Ammon's horn (tissue), 1 donor: ENCODE data around the gene NOX1.

Source experiments
- DNase-seq: peaks from one replicate; pipeline ENCODE4 v3.0.0-alpha.2; 2016; ENCODE audit warnings: low spot score

NOX1 gene

GRCh38 chrX:100874325-100874724 lies at the start of gene NOX1:
TSS of gene NOX1 (minus strand) at chrX:100874359. CDS start at chrX:100874139, 220 bp downstream.
- DNase-seq = no peak

GRCh38 chrX:100915562-100915961 lies 41.4 kb upstream of the NOX1 start:
- no peak for DNase-seq

GRCh38 chrX:100913111-100913510 lies 39.0 kb upstream of the NOX1 start:
- DNase-seq = no peak

GRCh38 chrX:100911731-100912130 lies 37.6 kb upstream of the NOX1 start:
- no peak for DNase-seq

GRCh38 chrX:100905620-100906019 lies 31.5 kb upstream of the NOX1 start:
- DNase-seq = no peak

GRCh38 chrX:100904433-100904832 lies 30.3 kb upstream of the NOX1 start:
- DNase-seq = no peak

GRCh38 chrX:100895365-100896075 lies 21.4 kb upstream of the NOX1 start:
- DNase-seq = no peak

DNA sequence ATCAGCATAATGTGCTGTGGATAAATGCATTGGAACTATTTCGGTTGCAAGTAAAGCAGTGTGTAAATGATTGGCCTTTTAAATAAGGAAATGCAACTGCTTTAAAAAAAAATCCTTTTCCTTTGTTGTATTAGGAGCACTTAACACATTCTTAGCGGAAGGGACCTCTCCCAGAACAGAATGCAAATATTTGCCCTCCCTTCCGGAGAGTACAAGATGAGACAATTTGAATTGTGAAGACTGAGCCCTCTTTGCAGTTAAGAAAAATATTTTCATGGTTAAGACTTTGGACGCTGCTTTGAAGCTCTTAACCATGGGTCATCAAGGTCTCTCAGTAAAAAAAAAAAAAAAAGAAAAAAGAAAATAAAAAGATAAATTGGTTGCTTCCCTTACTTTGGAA lies 9.5 kb upstream of the NOX1 start:
- DNase-seq = no peak

- DNase-seq = no peak
These were observed 6.2 kb upstream of the NOX1 start for GRCh38 chrX:100880368-100880767.

DNA sequence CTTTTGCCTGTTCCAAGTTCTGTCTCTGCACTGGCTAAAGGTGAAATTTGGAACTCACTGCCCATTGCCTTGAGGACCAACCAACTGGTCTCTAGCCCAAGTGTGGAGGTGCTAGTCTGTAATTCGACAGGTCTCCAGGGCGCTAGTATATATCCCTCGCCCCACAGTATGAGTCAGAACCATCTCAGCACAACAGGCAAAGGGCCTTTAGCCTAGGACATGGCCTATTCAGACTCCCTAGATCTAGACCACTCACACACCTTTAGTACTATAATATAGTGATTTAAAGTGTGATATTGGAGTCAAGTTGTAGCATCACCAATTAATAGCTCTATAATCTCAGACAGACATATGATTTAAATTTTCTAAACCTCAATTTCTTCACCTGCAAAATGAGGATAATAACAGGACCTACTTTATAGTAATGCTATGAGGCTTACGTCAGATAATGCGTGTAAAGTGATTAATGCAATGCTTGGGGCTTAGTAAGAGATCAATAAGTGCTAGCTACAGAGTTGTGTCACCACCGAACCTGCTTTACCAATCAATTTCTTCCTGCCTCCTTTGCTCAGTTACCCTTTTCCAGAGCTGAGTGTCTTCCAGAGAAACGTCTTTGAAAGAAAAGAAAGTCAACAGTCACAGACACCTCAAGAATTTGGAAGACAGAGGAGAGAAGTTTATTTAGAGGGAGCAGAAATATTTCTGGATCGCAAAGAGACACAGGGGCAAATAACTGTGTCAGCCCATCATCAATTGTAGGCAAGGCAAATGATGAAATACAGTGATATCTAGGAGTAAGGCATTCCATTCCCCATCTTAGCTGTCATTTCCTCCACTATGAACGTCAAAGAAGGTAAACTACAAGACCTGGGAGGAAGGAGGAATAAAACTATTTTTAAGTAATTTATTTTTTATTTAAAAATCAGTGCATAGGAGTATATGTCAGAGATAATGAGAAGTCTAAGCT lies 2.3 kb downstream of the NOX1 start:
- no peak for DNase-seq

DNA sequence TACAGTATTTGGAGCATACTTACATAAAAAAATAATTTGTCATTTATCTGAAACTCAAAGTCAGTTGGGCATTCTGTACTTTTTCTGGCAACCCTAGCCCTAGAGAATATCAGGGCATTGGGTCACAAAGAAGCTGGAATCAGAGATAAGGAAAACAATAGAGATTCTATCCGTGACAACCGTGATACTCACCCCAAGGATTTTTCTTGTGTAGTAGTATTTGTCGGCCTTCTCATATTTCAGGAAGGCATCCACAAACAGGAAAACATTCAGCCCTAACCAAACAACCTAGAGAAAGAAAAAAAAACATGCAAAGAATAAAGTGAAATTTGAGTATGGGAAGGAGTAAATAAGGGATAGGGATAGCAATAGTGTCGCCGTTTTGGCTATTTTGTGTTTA lies 3.6 kb downstream of the NOX1 start:
- DNase-seq = no peak

DNA sequence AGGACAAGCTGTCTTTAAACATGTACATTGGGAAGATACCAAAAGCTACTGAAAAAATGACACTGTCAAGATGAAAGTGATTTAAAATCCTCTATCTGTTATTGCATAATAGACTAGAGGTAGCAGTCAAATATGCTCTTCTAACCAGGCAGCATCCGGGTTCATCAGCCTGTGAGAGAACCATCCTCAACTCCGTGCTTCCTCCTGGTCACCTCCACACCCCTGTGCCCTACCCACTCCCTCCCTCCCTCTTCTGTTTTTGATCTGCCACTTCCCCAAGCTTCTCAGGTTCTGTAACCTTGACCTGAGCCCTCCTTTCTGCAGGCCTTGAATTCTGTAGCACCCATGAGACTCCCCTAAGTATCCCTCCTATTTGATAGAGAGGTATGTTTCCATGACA lies 5.9 kb downstream of the NOX1 start:
- no peak for DNase-seq

DNA sequence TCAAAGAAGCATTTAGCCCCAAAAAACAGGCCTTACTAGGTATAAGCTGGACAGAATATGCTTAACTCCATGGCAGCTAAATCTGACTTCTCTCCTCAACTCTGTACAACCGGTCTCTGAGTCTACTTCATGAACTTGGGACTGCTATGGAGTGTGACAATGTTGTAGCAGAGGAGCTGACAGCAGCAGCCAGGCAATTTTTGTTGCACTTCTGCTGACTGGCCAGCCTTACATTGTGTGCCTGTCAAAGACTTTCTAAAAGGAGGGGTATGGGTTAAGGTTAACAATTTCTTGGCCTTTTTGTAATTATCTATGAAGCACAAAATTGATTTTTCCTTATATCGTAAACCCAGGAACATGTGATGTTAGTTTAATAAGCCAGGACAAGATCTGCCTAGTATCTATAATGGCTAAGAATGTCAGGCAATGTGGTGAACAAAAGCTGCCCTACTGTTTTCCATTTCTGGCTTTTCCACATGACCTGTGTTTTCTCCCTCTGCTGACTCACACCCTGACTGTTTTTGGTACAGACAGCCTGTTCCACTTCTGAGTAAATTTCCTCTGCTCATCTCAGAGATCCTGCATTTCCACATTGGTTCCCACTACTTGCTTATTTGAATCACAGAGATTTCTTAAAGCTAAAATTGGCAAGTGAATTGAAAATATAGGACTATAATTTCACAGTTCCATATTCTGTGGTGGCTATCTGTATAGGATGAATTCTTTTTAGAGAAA lies 9.3 kb downstream of the NOX1 start:
- DNase-seq = peak; percentile 25

DNA sequence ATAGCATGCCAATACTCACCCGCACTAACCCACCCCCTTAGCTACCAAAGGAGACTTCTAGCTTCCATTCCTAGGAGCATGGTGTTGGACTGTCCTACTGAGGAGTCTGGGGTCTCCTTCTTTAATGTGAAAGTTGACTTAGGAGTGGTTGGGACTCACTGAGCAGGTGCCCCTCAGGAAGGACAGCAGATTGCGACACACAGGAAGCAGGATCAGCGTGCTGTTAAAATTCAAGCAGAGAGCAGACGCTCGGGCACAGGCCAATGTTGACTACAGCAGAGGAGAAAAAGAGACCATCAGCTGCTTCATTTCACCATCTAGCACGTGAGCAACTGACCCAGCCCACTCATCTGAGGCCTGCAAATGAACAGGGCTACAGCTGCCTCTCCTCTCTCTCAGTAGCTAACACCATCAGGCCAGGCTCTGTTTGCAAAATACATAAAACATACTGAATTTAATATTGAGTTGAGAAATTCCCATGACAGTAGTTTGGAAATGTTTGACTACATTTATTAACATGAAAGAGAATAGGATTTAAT lies 10.8 kb downstream of the NOX1 start:
- no peak for DNase-seq

DNA sequence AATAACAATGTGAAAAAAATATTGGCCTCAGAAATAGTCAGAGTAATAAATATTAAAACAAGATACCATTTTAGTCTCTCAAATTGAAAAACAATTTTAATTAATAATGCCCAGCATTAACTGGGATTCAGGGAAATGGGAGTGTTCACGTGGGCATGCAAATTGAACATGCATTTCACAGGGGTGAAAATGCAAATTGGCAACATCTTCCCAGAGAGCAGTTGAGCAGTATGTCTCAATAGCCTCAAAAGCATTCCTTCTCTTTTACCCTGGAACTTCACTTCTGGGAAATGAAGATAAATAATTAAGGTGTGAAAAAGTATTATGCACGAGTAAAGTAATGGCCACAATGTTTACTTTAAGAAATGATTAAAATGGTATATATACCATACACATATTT lies 21.3 kb downstream of the NOX1 start:
- no peak for DNase-seq

DNA sequence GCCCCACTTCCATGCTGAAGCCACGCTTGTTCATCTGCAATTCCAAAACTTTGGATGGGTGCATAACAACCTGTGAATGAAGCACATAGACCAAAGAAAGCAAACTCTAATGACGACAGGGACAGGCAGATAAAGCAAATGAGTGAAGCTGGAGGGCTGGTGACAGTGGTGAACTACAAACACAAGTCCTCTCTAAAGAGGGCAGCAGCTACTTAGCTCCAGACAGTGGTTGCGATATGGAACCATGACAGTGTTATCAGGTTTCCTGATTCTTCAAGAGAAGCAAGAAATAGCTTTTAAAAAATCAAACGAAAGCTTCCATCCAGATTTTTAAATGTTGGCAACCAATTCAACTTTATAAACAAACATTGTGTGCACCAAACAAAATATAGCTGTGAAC lies 23.8 kb downstream of the NOX1 start:
- DNase-seq = no peak

DNA sequence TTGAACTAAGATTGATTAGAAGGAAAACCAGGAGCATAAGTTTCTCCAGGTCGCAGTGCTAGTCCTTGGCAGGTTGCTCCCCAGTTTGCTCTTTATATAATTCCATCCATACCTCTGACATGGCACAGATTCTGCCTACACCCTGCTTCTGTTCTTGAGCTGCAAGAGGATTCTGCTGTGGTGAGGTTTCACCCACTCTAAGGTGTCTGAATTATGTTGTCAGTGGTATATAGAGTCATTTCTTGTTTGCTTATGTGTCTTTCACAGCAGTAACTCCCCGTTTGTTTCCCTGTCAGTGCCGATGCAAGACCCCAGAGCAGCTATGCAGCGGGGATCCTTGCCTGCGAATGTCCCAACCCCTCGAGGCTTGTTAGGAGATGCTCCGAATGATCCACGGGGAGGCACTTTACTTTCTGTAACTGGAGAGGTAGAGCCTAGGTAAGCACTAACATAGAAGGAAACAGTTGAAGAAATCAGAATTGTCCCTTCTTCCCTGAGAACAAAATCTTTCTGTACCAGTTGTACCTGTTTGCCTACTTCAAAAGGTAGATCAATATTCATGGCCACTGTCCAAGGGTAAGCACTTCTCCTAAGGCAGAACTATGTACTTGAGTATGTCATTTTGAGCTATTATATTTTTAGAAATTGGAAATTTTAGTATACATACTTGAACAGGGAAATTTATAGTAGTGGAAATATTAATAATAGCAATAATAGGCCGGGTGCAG lies 42.8 kb downstream of the NOX1 start:
- no peak for DNase-seq

GRCh38 chrX:100830547-100830946 lies 43.6 kb downstream of the NOX1 start:
- DNase-seq = no peak

DNA sequence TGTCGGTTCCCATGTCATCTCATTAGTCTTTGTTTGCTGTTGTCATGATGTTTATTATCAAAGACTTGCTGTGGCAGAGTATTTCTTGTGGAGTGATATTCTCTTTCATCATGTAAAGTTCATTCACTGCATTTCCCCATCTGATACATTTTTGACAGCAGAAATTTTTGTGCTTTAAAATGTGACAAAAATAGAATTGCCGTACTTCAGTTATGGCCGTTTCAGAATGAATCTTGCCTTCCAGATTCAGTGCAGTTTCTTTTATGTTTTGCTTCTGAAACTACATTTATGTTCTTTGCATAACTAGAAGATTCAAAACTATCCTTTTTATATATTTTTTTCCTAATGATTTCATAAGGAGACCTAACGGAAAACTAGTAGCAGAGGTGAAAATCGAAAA lies 44.0 kb downstream of the NOX1 start:
- DNase-seq = no peak

- no peak for DNase-seq
These were observed 44.4 kb downstream of the NOX1 start for GRCh38 chrX:100829730-100830129.

DNA sequence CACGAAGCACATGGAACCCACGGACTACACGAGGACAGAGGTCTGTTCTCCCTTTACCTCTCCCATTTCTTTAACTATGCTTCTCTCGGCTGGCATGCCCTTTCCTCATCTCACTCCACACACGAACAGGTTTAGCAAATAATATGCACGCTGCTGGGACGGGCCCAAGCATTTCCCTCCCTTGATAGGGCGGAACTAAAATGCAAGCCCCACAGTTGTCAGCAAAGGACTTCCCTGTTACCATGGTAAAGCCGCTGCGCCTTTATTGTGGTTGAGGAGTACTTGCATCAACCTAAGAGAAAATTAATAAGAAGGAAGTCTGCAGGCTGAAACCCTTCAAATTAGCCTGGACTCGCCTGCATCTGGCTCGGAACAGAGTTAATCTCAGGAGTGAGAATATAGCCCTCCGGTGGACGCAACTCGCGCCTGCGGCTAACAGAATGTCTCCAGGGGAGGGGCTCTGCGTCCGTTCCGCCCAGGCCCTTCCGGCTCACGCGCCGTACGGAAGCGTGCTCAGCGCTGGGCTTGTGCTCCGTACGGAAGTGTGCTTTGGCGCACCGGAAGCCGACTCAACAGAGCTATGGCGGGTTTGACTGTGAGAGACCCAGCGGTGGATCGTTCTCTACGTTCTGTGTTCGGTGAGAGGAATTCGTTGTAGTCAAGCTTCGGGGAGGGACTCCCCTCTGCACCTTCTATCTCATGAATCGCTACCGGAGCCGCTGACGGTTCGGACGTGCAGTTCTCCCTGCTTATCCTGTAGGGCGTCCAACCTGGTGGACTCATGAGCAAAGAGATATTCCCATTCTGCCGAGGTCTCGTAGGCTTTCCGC lies 54.1 kb downstream of the NOX1 start, which contains the start of gene CSTF2:
Gene CSTF2 (plus strand): TSS at position 555 of the 830 bp plus-strand sequence. CDS start 26 bp downstream, at position 581.
- peak; percentile 91 for DNase-seq
